Neural cell (in vitro differentiated cells): ENCODE results near the gene BTF3L4.
"Not testable (repeated sequence)": the region's sequence is repeated elsewhere in the genome, so short reads cannot be mapped to it uniquely, and the experiment has no call there.

Source experiments
- CTCF ChIP-seq: fragments of 450-650 bp; IDR thresholded peaks from 2 replicates; pipeline ENCODE4 v1.5.1; 2014; ENCODE audit warnings: antibody characterized with exemption, mild to moderate bottlenecking, moderate library complexity; ENCODE audit not compliant: poor library complexity, severe bottlenecking
- EP300 ChIP-seq: fragments of 450-650 bp; conservative IDR thresholded peaks from 2 replicates; pipeline ENCODE4 v1.6.1; 2014; ENCODE audit warnings: antibody characterized with exemption, mild to moderate bottlenecking, moderate library complexity; ENCODE audit not compliant: poor library complexity, severe bottlenecking
- EZH2 ChIP-seq: fragments of 200-600, 300-800 bp; shearing (Covaris generic), sonication (generic); IDR thresholded peaks from 2 replicates; pipeline ENCODE4 v1.6.1; 2014; ENCODE audit warnings: antibody characterized with exemption, low read length, borderline replicate concordance, mild to moderate bottlenecking; ENCODE audit not compliant: insufficient read depth, poor library complexity, severe bottlenecking
- MXI1 ChIP-seq: fragments of 450-650 bp; conservative IDR thresholded peaks from 2 replicates; pipeline ENCODE4 v1.6.1; 2014; ENCODE audit warnings: antibody characterized with exemption, mild to moderate bottlenecking; ENCODE audit not compliant: poor library complexity, severe bottlenecking
- POLR2AphosphoS5 ChIP-seq: IDR thresholded peaks from 2 replicates; pipeline ENCODE4 v1.6.1; 2012
- RAD21 ChIP-seq: fragments of 450-650 bp; conservative IDR thresholded peaks from 2 replicates; pipeline ENCODE4 v1.6.1; 2014; ENCODE audit warnings: antibody characterized with exemption, mild to moderate bottlenecking, moderate library complexity
- REST ChIP-seq: IDR thresholded peaks from 2 replicates; pipeline ENCODE4 v1.6.1; 2012; ENCODE audit warnings: borderline replicate concordance

- not testable (repeated sequence) for TF ChIP-seq EP300, CTCF, POLR2AphosphoS5, REST, EZH2, MXI1, RAD21
Measured at GRCh38 chr1:52049337-52049736, 6.8 kb upstream of the BTF3L4 start.
